ENCODE data around the gene WDFY4.

WDFY4 gene

DNA sequence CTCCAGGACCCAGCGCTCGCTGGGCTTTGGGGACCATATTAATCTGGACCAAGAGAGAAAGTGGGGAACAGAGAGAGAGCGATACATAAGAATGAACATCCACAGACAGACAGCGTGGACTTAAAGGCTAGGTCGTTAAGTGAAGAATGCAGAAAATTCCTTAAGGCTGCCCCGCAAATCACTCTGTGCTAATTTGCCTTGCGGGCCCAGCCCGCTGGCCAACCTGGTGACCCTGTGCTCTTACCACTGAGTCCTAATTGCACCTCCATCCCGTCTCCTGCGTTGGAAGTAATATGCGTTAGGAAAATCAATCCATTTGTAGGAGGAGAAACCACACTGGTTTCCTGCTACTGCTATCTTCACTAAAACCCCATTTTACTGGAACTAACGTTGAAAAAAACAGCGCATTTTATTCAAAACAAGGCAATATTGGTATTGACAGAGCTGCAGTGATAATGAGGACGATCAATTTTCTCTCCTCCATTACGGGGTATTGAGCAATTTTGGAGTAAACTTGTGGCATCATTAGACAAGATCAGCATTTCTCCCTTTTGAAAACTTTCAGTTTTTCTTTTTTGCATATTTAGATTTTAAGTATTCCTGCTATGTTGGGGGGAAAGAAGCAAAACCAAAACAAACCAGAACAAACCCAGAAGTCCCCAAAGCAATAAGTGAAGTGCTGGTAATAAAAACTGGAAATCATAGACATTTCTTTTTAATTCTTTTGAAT, 85.2 kb downstream of the WDFY4 start:
- TF ChIP-seq, protein P1, sequence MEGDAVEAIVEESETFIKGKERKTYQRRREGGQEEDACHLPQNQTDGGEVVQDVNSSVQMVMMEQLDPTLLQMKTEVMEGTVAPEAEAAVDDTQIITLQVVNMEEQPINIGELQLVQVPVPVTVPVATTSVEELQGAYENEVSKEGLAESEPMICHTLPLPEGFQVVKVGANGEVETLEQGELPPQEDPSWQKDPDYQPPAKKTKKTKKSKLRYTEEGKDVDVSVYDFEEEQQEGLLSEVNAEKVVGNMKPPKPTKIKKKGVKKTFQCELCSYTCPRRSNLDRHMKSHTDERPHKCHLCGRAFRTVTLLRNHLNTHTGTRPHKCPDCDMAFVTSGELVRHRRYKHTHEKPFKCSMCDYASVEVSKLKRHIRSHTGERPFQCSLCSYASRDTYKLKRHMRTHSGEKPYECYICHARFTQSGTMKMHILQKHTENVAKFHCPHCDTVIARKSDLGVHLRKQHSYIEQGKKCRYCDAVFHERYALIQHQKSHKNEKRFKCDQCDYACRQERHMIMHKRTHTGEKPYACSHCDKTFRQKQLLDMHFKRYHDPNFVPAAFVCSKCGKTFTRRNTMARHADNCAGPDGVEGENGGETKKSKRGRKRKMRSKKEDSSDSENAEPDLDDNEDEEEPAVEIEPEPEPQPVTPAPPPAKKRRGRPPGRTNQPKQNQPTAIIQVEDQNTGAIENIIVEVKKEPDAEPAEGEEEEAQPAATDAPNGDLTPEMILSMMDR (IDR thresholded peaks at IDR 0.05; ENCODE audit: extremely low read depth, missing control alignments): no peak
- DNase-seq (ENCODE audit: low spot score): no peak

DNA sequence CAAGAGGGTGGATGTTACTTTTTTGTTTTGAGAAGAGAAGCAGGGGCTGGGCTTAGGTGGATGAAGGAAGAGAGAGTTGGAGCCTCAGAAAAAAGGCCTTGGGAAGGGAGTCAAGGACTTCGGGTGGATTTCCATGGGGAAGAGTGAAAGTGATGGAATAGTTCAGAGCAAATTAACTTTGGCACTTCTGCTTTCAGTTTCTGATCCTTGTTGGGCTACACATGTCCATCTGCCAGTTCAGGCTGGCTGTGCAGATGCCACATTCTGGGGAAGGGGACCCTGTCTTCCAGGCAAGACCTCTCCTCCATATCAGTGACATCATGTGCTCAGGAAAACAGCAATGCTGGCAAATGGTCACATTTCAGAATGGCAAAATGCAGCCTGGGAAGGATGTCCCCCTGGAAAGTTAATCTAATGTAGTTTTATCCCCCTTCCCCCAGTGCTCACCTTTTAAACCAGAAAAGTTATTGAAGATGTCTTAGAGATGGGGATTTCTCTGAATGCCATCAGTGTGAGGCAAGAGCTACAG, 86.0 kb downstream of the WDFY4 start:
- DNase-seq (ENCODE audit: low spot score): no peak
- TF ChIP-seq, protein P1 (IDR thresholded peaks at IDR 0.05; ENCODE audit: extremely low read depth, missing control alignments): no peak

DNA sequence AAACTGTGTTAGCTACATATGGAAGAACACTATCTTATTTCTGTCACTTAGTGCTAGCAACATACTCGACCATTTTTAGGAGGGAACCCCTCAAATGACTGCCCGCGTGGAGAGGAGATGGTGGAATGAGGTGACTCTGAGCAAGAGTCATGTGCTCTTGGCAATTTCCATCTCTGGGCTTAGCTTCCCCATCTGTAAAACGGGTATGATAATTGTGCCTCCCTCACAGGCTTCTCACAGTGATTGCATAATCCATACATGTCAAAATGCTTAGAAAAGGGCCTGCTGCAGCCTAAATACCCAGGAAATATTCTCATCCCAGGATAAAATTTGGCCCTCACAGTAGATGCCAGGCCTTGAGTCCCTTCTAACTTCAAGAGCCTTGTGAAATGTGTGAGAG, 86.6 kb downstream of the WDFY4 start:
- no peak for DNase-seq (ENCODE audit: low spot score)
- TF ChIP-seq, protein P1 (IDR thresholded peaks at IDR 0.05; ENCODE audit: extremely low read depth, missing control alignments): no peak

DNA sequence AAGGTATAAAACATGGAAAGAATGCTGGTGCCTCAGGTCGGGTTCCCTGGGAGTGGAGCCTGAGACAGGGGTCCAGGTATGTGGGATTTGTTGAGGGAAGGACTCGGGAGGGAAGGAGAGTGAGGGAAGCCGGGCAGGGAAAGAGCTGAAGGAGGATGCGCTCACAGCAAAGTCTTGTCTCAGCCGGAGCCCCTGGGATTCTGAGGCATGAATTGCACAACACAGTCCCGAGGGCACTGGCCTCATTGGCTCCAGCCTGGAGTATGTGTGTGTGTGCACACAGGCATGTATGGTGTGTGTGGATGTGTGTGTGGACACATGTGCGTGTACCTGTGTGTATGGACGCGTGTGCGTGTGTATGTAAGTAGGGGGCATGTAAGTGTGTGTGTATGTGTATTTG, 87.4 kb downstream of the WDFY4 start:
- DNase-seq (ENCODE audit: low spot score): no peak
- TF ChIP-seq, protein P1 (IDR thresholded peaks at IDR 0.05; ENCODE audit: extremely low read depth, missing control alignments): no peak

DNA sequence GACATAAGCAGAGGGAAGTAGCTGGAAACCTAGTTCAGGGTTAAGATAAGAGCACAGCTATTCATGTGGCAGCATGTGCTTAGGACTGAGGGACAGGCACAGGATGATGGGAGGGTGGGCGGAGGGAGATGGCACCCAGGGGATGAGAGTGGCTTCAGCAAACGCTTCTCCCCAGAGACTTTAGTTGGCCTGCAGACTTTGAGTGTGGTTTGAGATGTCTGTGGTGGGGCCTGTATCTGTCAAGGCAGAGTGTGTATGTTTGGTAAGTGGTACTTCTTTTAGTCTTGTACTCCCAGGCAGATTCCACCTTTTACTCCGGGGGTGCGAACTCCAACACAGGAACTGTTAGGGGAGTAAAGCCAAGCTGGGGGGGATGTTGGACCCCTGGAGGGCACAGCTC, 88.9 kb downstream of the WDFY4 start:
- no peak for DNase-seq (ENCODE audit: low spot score)
- TF ChIP-seq, protein P1 (IDR thresholded peaks at IDR 0.05; ENCODE audit: extremely low read depth, missing control alignments): no peak

DNA sequence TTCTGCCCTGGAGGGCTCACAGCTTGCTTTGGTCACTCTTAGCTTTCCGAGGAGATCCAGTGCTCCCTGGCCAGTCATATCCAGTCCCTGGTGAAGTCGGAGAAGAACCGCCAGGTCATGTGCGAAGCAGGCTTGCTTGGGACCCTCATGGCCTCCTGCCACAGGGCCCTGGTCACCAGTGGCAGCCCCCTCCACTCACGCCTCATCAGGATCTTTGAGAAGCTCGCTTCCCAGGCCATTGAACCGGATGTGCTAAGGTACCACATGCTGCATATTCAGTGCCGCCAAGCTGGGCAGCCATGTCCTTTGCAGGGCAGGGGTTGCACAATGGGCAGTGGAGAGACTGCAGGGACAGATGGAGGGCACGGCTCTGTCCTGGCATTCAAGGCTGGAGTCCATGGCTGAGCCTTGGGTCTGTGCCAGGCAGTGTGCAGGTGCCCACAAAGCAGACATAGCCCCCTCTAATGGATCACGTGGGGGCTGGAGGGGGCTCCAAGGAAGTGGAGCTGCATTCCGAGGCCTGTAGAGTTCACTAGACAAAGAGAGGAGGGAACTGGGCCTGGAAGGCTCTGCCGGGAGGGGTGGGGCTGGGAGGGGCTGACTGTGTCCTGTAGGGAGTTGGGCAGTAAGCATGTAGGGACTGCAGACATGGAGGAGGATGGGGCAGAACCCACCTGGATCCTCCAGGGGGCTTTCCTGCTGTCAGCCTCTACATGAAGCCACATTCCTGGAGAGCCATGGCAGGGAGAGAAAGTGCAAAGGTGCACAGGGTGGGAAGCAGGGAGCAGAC, 89.9 kb downstream of the WDFY4 start:
- DNase-seq (ENCODE audit: low spot score): no peak
- TF ChIP-seq, protein P1 (IDR thresholded peaks at IDR 0.05; ENCODE audit: extremely low read depth, missing control alignments): no peak

DNA sequence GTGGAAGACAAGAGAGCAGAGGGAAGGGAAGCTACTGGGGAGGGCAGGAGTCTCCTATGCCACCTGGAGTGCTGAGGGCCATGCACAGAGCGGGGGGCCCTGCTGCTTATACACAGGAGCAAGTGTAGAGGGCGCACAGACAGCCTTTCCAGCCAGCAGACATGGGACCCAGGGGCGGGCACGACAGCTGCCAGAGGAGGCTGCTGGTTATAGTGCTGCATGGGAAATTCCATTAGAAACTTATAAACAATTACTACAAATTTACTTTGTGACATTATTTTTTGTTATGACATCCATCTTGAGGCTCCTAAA, 90.5 kb downstream of the WDFY4 start:
- no peak for DNase-seq (ENCODE audit: low spot score)
- TF ChIP-seq, protein P1 (IDR thresholded peaks at IDR 0.05; ENCODE audit: extremely low read depth, missing control alignments): no peak

Measured in GM20000 (cell line).